NCI-H526 treated with DMSO at 0.1 percent for 48 hours (cell line): ENCODE results near the gene TAPBPL.
"Not testable (repeated sequence)": the region's sequence is repeated elsewhere in the genome, so short reads cannot be mapped to it uniquely, and the experiment has no call there.

ENCODE experiments used
- DNase-seq: peaks from one replicate; lab custom pipeline; 2025; lab: John Stamatoyannopoulos, UW

Gene TAPBPL

GRCh38 chr12:6462234-6462995 is 10.6 kb downstream of the TAPBPL start:
- DNase-seq = no peak

- DNase-seq = no peak
These were observed 11.4 kb downstream of the TAPBPL start for GRCh38 chr12:6463216-6463615.

DNA sequence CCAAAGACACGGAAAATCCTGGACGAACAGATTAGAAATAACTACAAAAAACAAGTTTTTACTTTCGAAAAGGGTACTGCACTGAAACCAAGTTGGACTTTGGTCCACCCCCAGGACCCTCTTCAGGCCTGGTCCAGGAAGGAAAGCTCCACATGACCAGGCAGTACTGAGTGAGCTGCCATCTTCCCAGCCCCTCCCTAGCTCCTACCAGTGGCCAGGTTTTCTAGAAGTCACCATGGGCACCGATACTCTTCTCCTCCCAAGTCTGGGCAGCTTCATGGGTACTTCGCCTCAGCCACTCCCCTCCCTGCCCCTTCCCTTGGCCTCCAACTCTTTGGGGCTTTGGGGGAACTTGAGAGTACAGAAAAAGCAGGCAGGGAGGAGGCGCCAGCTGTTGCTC is 12.0 kb downstream of the TAPBPL start:
- DNase-seq = no peak

DNA sequence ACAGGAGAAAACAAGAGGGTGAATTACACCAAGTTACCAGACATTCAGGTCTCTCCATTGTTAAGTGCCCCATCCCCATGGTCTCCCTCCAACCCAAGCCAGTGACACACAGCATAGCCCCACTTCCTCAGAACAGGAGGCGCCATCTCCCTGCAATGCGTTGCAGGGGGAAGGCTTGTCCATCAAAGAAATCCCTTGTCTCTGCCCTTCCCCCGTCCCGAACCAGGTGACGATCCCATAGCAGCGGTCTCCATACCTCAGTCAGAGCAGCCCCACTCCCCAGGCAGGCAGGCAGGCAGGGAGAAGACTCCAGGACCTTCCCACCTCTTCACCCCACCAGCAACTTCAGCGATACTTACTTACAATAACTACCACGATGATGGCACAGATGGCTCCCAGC is 12.7 kb downstream of the TAPBPL start:
- no peak for DNase-seq

GRCh38 chr12:6465467-6466183 is 13.8 kb downstream of the TAPBPL start:
- peak; percentile 56 for DNase-seq

DNA sequence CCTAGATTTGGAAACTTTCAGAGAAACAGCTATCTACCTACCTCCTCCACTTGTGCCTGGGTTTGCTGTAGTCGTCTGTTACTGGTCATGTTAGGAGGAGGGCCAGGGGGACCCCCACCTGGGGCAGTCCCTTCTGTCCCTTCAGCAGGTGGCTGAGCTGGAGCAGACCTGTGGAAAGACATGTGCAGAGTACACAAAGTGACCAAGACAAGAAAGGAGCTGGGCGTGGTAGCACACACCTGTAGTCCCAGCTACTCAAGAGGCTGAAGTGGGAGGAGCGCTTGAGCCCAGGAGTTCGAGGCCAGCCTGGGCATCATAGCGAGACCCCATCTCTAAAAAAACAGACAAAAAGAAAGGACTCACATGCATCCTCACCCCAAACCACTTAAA is 14.3 kb downstream of the TAPBPL start:
- DNase-seq = no peak

GRCh38 chr12:6466751-6467150 is 14.9 kb downstream of the TAPBPL start:
- DNase-seq = not testable (repeated sequence)

DNA sequence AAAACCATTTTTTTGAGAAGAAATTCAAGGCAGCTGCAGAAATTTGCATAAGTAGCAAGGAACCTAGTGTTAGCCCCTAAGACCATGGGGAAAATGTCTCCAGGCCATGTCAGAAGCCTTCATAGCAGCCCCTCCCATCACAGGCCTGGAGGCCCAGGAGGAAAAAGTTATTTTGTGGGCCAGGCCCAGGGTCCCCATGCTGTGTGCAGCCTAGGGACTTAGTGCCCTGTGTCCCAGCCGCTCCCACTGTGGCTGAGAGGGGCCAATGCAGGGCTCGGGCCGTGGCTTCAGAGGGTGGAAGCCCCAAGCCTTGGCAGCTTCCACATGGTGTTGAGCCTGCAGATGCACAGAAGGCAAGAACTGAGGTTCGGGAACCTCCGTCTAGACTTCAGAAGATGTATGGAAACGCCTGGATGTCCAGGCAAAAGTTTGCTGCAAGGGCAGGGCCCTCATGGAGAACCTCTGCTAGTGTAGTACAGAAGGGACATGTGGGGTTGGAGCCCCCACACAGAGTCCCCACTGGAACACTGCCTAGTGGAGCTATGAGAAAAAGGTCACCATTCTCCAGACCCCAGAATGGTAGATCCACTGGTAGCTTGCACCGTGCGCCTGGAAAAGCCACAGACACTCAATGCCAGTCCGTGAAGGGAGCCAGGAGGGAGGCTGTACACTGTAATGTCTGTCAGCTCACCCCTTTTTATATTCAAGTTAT is 15.9 kb downstream of the TAPBPL start:
- not testable (repeated sequence) for DNase-seq

DNA sequence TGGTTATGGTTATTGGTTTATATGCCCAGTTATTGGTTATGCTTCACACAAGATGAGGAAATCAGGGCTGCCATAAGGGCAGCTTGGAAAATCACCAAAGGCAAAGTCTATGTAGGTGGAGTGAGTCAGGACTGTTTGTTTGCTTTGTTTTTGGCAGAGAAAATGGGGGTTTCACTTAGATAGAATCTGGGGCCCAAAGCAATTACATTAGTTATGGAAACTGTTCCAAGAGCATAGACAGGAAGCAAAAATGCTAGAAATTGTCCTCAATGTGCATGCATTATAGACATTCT is 16.4 kb downstream of the TAPBPL start:
- no peak for DNase-seq

DNA sequence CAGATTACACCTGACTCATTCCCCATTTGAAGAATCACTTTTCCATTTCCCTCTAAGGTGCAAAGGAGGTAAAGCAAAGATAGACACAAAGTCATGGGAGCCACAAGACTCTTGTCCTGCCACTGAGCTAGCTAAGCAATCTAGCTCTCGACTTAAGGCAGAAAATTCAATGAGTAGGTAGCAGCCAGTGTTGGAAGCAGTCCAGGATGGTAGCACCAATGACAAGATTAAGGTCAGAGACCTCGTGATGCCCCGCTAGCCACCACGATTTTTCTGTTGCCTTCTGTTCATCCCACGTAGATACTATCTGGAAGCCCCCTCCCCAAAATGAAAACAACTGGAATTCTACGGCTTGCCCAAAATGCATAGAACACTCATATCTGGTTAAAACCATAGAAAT is 17.2 kb downstream of the TAPBPL start:
- DNase-seq = no peak

GRCh38 chr12:6469609-6470374 is 17.9 kb downstream of the TAPBPL start:
- no peak for DNase-seq

DNA sequence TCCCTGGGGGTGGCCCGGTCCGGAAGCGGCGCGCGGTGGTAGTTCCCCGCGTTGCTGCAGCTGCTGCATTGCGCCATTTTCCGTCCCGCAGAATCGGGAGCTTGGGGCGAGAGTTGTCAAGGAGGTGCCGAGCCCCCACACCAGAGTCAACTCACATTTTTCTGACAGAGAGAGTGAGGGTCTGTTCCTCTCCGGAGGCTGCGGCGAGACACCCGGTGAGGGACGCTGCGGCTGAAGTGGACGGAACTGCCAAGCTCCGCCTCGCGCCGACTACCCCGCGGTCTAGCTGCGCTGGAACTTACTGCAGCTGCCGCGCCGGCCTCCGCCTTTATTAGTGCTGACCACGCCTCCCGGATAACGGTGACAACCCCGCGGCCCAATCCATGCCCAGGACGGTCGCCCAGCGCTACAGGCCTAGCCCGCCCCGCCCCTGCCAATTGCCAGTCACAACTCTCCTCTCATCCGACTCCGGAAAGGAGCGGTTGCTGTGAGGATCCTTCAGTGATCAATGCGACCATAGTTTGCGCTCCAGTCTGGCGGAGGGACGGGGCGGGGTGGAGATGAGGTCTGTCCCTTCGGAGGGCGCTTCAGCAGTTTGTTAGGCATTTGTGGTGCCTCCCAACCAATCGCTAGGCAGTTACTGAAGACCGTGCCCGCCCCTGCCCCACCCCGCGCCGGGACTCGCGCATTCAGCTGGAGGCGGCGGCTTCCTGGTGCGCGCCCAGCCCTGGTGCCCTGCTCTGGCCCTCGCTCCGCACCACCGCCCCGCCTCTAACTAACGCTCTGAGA is 18.7 kb downstream of the TAPBPL start, which contains the start of gene VAMP1:
VAMP1 (minus strand) TSS at position 303 of the 789 bp plus-strand sequence; CDS start at position 157, 146 bp downstream.
- peak; percentile 90 for DNase-seq

GRCh38 chr12:6471989-6472360 is 20.1 kb downstream of the TAPBPL start:
- DNase-seq = no peak

GRCh38 chr12:6472491-6472890 is 20.6 kb downstream of the TAPBPL start:
- no peak for DNase-seq

DNA sequence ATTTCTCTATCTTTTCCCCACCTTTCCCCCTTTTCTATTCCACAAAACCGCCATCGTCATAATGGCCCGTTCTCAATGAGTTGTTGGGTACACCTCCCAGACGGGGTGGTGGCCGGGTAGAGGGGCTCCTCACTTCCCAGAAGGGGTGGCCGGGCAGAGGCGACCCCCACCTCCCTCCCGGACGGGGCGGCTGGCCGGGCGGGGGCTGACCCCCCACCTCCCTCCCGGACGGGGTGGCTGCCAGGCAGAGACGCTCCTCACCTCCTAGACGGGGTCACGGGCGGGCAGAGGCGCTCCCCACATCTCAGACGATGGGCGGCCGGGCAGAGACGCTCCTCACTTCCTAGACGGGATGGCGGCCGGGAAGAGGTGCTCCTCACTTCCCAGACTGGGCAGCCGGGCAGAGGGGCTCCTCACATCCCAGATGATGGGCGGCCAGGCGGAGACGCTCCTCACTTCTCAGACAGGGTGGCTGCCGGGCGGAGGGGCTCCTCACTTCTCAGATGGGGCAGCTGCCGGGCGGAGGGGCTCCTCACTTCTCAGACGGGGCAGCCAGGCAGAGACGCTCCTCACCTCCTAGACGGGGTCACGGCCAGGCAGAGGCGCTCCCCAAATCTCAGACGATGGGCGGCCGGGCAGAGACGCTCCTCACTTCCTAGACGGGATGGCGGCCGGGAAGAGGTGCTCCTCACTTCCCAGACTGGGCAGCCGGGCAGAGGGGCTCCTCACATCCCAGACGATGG is 23.6 kb downstream of the TAPBPL start:
- not testable (repeated sequence) for DNase-seq

DNA sequence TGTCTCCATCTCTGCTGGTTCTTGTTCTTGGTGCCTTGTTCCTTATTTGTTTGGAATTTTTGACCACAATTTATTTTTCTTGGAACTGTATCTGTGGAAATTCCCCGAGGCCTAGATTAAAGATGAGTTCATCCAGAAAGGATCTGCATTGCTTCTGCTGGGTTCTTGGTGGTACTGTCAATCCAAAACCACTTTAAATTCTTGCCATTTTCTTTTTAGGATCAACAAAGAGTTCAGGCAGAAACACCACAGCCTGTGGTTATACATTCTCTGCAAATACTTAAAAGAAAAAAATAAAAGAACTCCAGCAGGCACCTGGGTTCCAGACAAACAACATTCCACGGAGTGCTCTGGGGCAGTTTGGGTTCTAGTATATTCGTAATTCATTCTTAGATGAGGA is 24.6 kb downstream of the TAPBPL start:
- DNase-seq = no peak

- not testable (repeated sequence) for DNase-seq
These were observed 25.9 kb downstream of the TAPBPL start for GRCh38 chr12:6477601-6478377.

DNA sequence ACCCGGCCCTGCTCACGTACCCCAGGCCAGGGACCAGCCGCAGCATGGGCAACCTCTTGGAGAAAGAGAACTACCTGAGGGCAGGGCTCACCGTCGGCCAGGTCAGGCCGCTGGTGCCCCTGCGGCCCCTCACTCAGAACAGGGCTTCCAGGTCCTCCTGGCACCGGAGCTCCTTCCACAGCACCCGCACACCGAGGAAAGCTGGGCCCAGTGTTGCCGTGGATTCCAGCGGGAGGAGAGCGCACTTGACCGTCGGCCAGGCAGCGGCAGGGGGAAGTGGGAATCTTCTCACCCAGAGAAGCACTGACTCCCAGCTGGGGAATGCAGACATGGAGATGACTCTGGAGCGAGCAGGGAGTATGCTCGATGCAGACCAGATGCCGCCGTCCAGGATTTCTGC is 26.6 kb downstream of the TAPBPL start:
- no peak for DNase-seq

- no peak for DNase-seq
These were observed 36.4 kb downstream of the TAPBPL start for GRCh38 chr12:6488240-6488639.

- DNase-seq = no peak
These were observed 37.6 kb downstream of the TAPBPL start for GRCh38 chr12:6489449-6489848.
